Lung (tissue), 12 donors: Measurements from ENCODE around the gene KRTAP5-8. TPM values are rescaled to one million over a fixed set of nuclear protein-coding genes. Genes with fewer than 3 reads are reported as not detected.

ENCODE experiments used
- ATAC-seq: fragments of 200-7000 bp; cut with Tn5 transposase; one replicate; pipeline ENCODE4 v1.9.1; 2020; ENCODE audit warnings: moderate number of reproducible peaks; ENCODE audit not compliant: insufficient read depth, low FRiP score
- DNase-seq, 3 donors: peaks; one replicate each; pipeline ENCODE4 v3.0.0-alpha.2; 2013 to 2017
- H3K27ac ChIP-seq, 2 donors: one replicate each; pipeline ENCODE4 v1.5.1; 2013; ENCODE audit warnings: mild to moderate bottlenecking in 2 of 2, moderate library complexity in 2 of 2, control low read depth in 1 of 2, inconsistent platforms in 1 of 2, low read depth in 1 of 2, low read length in 1 of 2
- H3K27me3 ChIP-seq, 3 donors: one replicate each; pipeline ENCODE4 v1.5.1; 2013; ENCODE audit warnings: low read length in 2 of 3; ENCODE audit not compliant: control insufficient read depth in 3 of 3, insufficient read depth in 3 of 3
- H3K36me3 ChIP-seq, 4 donors: one replicate each; pipeline ENCODE4 v1.5.1; 2013; ENCODE audit warnings: low read length in 4 of 4, mild to moderate bottlenecking in 1 of 4, moderate library complexity in 1 of 4; ENCODE audit not compliant: control insufficient read depth in 4 of 4, insufficient read depth in 4 of 4
- H3K4me1 ChIP-seq, 5 donors: one replicate each; pipeline ENCODE4 v1.5.1; 2013; ENCODE audit warnings: low read length in 5 of 5, mild to moderate bottlenecking in 2 of 5, moderate library complexity in 1 of 5; ENCODE audit not compliant: control insufficient read depth in 5 of 5, insufficient read depth in 5 of 5
- H3K4me3 ChIP-seq: one replicate; pipeline ENCODE4 v1.5.1; 2013; ENCODE audit warnings: mild to moderate bottlenecking, control low read depth, moderate library complexity
- H3K9ac ChIP-seq, 2 donors: one replicate each; pipeline ENCODE4 v1.5.1; 2013; ENCODE audit warnings: low read length in 2 of 2, control low read depth in 1 of 2; ENCODE audit not compliant: insufficient read depth in 1 of 2
- H3K9me3 ChIP-seq, 4 donors: one replicate each; pipeline ENCODE4 v1.5.1; 2013; ENCODE audit warnings: low read length in 3 of 4, mild to moderate bottlenecking in 1 of 4, moderate library complexity in 1 of 4; ENCODE audit not compliant: control insufficient read depth in 4 of 4, insufficient read depth in 3 of 4
- CTCF ChIP-seq: IDR thresholded peaks from 2 replicates; pipeline ENCODE4 v1.5.1; 2012; ENCODE audit warnings: mild to moderate bottlenecking; ENCODE audit errors: control extremely low read depth, extremely low read depth
- WGBS, 2 donors: extraction: QIAGEN DNeasy Blood & Tissue Kit; methylation state at CpG; one replicate each; pipeline ENCODE4 v1.1.7; 2013; 5-methylcytosine and 5-hydroxymethylcytosine counted together
- polyA plus RNA-seq, 2 donors: library from polyadenylated mRNA; stranded (reverse); fragments of 200-250 nt; gene quantifications; one replicate each; pipeline ENCODE4 v1.2.1, GENCODE V29; 2013
- total RNA-seq, 2 donors: library from RNA; depleted of rRNA in 1 of 2; stranded (reverse); fragments of >200 nt in 1 of 2; gene quantifications; one replicate each; pipeline ENCODE4 v1.2.1, GENCODE V29; 2014 to 2021
- donor health status: control.
- donor health status: control.
- donor health status: Bipolar disorder and iron deficiency.
- donor health status: healthy.
- donor health status: DM: yes; HTN: yes; CAD: no.

The KRTAP5-8 gene
- total and polyA plus RNA-seq, 4 donors: 0.03 to 0.34 (median 0.20) TPM; not detected in 1

GRCh38 chr11:71556018-71556417 lies 18.2 kb downstream of the KRTAP5-8 start:
- WGBS, 2 donors: 85 to 91% methylated on average over 4 of the region's 4 CpGs
- Histone ChIP-seq H3K27me3 (no peaks in the 10 kb centered on the region), H3K36me3 (no peaks in the 10 kb centered on the region), H3K4me3 (no peak overlapping the region), H3K9ac (no peak overlapping the region), H3K9me3 (peaks cover 0 to 3% (median 0%) of the 10 kb centered on the region in 4 donors), H3K27ac (no peak overlapping the region), H3K4me1 (no peaks in the 10 kb centered on the region)
- DNase-seq: no peak
- ATAC-seq: no peak
- no peak for TF ChIP-seq CTCF

- H3K4me1 ChIP-seq: no peaks in the 10 kb centered on the region
- H3K27ac ChIP-seq: no peak overlapping the region
- peaks cover 0 to 3% (median 0%) of the 10 kb centered on the region in 4 donors for H3K9me3 ChIP-seq
- no peak overlapping the region for H3K9ac ChIP-seq
- no peak for TF ChIP-seq CTCF
- ATAC-seq (no peak), DNase-seq (no peak)
- no peaks in the 10 kb centered on the region for H3K36me3 ChIP-seq
- no peaks in the 10 kb centered on the region for H3K27me3 ChIP-seq
- no peak overlapping the region for H3K4me3 ChIP-seq
Measured at GRCh38 chr11:71557257-71557656, 19.4 kb downstream of the KRTAP5-8 start.

- no peaks in the 10 kb centered on the region for H3K4me1 ChIP-seq
- DNase-seq (no peak), ATAC-seq (no peak)
- H3K9me3 ChIP-seq: peaks cover 0 to 3% (median 0%) of the 10 kb centered on the region in 4 donors
- peaks cover 0 to 6% (median 6%) of the 10 kb centered on the region in 3 donors for H3K27me3 ChIP-seq
- no peak overlapping the region for H3K9ac ChIP-seq
- H3K27ac ChIP-seq: no peak overlapping the region
- H3K36me3 ChIP-seq: no peaks in the 10 kb centered on the region
- TF ChIP-seq CTCF: no peak
- H3K4me3 ChIP-seq: no peak overlapping the region
- WGBS, 2 donors: 93 to 96% methylated on average over 1 of the region's 1 CpG
Measured at GRCh38 chr11:71558996-71559395, 21.2 kb downstream of the KRTAP5-8 start.

- H3K4me3 ChIP-seq: no peak overlapping the region
- peaks cover 0 to 3% (median 0%) of the 10 kb centered on the region in 4 donors for H3K9me3 ChIP-seq
- H3K9ac ChIP-seq: no peak overlapping the region
- peaks cover 0 to 9% (median 6%) of the 10 kb centered on the region in 3 donors for H3K27me3 ChIP-seq
- no peak for ATAC-seq
- no peaks in the 10 kb centered on the region for H3K36me3 ChIP-seq
- DNase-seq: no peak
- peaks cover 0 to 6% (median 0%) of the 10 kb centered on the region in 5 donors for H3K4me1 ChIP-seq
- no peak overlapping the region for H3K27ac ChIP-seq
- no peak for TF ChIP-seq CTCF
Measured at GRCh38 chr11:71562120-71562519, 24.3 kb downstream of the KRTAP5-8 start.
